HAP-1 (cell line): ENCODE data around the gene FKBP3.

ENCODE experiments used
- DNase-seq, 2 experiments: peaks; one replicate each; pipeline ENCODE4 v3.0.0-alpha.2; 2016 to 2020; ENCODE audit warnings: low spot score in 2 of 2
- H3K27me3 ChIP-seq: fragments of 250-450 bp; sonication (Bioruptor Pico); 2 replicates; pipeline ENCODE4 v1.5.1; 2020; ENCODE audit warnings: low read depth, mild to moderate bottlenecking, moderate library complexity
- H3K36me3 ChIP-seq: fragments of 250-450 bp; sonication (Bioruptor Pico); replicated peaks from 2 replicates; pipeline ENCODE4 v1.5.1; 2020; ENCODE audit warnings: mild to moderate bottlenecking
- H3K4me1 ChIP-seq: fragments of 250-450 bp; sonication (Bioruptor Pico); 2 replicates; pipeline ENCODE4 v1.5.1; 2020; ENCODE audit warnings: mild to moderate bottlenecking
- H3K4me3 ChIP-seq: fragments of 250-450 bp; sonication (Bioruptor Pico); 2 replicates; pipeline ENCODE4 v1.5.1; 2020; ENCODE audit warnings: mild to moderate bottlenecking, moderate library complexity
- H3K9me3 ChIP-seq: fragments of 250-450 bp; sonication (Bioruptor Pico); 2 replicates; pipeline ENCODE4 v1.5.1; 2020; ENCODE audit warnings: mild to moderate bottlenecking, moderate library complexity
- in situ Hi-C: fragments of 300-500 bp; cut with MboI; formaldehyde crosslinking; loops from 3 replicates; pipeline ENCODE4 v1.14.3; 2020; ENCODE audit warnings: low sequenced_read_pairs, inconsistent platforms, mixed read lengths

The FKBP3 gene

GRCh38 chr14:45068396-45068795 is 65.9 kb downstream of the FKBP3 start:
- H3K4me3 ChIP-seq: no peak overlapping the region
- in situ Hi-C loops: no loop called here
- H3K36me3 ChIP-seq: no peaks in the 10 kb centered on the region
- no peak for DNase-seq
- H3K9me3 ChIP-seq: no peaks in the 10 kb centered on the region
- no peaks in the 10 kb centered on the region for H3K4me1 ChIP-seq
- H3K27me3 ChIP-seq: no peaks in the 10 kb centered on the region

DNA sequence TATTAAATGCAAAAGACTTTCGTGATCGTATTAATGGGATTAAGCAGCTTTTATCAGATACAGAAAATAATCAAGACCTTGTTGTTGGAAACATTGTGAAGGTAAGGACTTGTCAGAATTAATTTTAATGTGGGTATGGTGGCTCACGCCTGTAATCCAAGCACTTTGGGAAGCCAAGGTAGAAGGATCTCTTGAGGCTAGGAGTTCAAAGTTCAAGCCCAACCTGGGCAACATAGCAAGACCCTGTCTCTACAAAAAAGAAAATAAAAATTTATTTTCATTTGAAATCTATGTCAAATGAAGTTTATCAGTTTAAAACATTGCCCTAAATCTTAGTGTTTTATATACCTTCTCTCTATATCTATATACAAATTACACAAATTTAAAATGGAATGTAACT is 67.6 kb downstream of the FKBP3 start:
- DNase-seq: no peak
- in situ Hi-C loops: no loop called here
- H3K27me3 ChIP-seq: no peaks in the 10 kb centered on the region
- no peaks in the 10 kb centered on the region for H3K36me3 ChIP-seq
- no peaks in the 10 kb centered on the region for H3K4me1 ChIP-seq
- no peaks in the 10 kb centered on the region for H3K9me3 ChIP-seq
- H3K4me3 ChIP-seq: no peak overlapping the region

DNA sequence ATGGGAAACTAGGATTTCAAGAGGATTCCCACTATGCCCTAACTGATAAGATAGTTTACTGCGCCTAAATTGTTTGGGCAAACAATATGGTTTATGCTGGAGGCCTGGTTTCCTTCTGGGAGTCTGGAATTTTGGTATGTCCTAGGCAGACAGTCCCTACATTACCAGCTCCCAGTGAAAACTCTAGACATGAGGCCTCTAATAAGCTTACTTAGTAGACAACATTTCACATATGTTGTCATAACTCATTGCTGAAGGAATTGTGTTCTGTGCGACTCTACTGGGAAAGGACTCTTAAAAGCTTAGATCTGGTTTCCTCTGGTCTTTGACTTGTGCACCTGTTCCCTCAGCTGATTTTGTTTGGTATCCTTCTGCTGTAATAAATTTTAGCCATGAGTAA is 68.3 kb downstream of the FKBP3 start:
- Histone ChIP-seq H3K4me1 (no peaks in the 10 kb centered on the region), H3K27me3 (no peaks in the 10 kb centered on the region), H3K4me3 (no peak overlapping the region), H3K36me3 (no peaks in the 10 kb centered on the region), H3K9me3 (no peaks in the 10 kb centered on the region)
- DNase-seq: no peak
- in situ Hi-C loops: no loop called here
